ENCODE data around the gene ASGR2. TPM values are rescaled to one million over a fixed set of nuclear protein-coding genes. Genes with fewer than 3 reads are reported as not detected.

The ASGR2 gene
- polyA plus RNA-seq, 6 donors from 2014 or later, result not detected

DNA sequence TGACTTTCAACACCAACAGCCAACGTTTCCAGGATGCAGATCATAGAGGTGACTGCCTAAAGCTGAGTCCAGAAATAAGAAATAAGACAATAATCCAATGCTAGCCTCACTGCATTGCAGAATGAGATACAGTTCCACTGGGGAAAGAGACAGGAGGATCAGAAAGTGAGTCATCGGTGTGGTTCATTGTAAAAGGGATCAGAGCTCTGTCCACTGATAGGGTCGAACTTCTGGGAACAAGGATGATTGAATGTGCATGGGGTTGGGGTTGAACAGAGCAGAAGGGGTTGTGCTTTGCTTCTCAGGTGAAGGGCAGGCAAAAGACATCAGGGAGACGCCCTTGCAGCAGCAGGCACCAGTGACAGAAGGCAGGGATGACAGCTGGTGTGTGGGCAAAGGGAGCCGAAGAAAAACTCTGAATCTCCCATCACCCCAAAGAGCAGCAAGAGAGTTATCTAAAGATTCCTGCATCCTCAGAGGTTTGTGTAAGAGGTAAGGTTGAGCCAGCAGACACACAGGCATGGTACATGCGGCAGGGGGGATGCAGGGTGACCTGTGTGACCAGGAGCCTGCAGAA is 51.0 kb downstream of the ASGR2 start:
- Mint-ChIP-seq H3K4me3 (no peak overlapping the region), H3K27me3 (peaks cover 20 to 56% (median 42%) of the 10 kb centered on the region in 3 donors), H3K9me3 (peaks cover 6 to 22% (median 14%) of the 10 kb centered on the region in 7 donors), H3K36me3 (peaks cover 6 to 15% of the 10 kb centered on the region in 2 donors), H3K4me1 (peaks cover 0 to 3% (median 0%) of the 10 kb centered on the region in 3 donors), H3K27ac (peak overlapping the region in 1 of 6 donors; percentile 79)
- DNase-seq (no peak), ATAC-seq (ENCODE audit: low read depth in 2 of 2) (no peak)

DNA sequence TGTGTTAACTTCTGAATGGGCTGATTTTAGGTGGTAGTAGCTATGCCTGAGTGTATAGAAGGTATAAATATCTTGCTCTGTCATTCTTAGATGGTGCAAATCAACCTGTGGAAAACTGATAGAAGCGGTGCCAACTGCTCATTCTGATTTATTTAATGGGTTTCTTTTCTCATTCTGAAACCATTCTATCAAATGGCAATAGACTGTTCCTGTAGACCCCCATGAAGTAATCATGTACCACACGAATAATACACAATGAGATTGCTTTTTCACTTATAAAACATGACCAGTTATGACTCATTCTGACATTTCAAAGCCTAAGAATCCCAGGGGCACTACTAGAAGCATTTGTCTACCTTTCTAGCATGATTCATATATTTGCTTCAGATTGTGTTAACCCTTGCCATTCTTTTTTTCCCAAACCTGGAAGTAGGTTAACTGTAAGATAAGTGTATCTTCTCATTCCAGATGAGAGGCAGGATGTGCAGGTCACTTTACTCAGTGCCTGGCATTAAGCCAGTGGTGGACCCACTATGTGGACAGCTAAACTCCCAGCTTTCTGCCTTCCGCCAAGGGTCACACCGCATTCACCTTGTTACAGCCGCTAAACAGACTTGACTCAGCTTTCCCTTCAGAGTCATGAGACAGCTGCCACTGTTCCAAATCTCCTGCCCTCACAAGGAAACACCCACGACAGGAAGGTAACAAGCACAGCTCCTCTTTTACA is 54.3 kb downstream of the ASGR2 start:
- no peak overlapping the region for H3K4me3 Mint-ChIP-seq
- no peak for DNase-seq
- H3K36me3 Mint-ChIP-seq, result no peaks in the 10 kb centered on the region
- H3K27me3 Mint-ChIP-seq, result peaks cover 20 to 40% (median 28%) of the 10 kb centered on the region in 3 donors
- H3K4me1 Mint-ChIP-seq, result peaks cover 0 to 3% (median 0%) of the 10 kb centered on the region in 3 donors
- peak overlapping the region in 1 of 6 donors; percentile 60 for H3K27ac Mint-ChIP-seq
- H3K9me3 Mint-ChIP-seq, result no peaks in the 10 kb centered on the region
- no peak for ATAC-seq (ENCODE audit: low read depth in 2 of 2)

DNA sequence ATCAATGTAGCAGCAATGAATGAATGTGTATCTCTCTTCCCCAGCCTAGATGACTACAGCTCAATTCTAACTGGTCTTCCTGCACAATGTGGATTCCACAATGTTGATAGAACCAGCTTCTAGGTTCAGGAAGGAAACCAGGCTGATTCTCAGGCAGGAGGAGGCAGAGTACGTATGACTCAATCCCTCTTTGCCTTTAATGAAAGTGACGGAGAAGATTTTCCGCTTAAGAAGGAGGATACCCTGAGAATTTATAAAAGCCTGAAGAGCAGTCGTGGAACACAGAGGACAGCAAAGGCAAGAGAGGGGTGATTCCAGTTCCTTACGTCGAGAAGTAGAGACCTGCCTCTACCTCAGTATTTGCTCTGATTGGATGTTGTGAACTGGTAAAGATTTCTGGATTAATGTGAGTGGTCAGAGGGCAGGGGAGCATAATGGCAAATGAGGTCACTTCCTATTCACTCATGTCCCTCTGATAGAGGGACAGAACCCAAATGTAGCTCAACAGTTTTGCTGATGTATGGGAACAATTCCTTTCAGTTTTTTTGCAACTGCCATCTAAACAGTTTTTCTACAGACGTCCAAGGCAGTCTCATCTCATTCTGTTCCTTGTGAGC is 55.7 kb downstream of the ASGR2 start:
- ATAC-seq (ENCODE audit: low read depth in 2 of 2) (no peak), DNase-seq (no peak)
- Mint-ChIP-seq H3K4me1 (peaks cover 0 to 3% (median 0%) of the 10 kb centered on the region in 3 donors), H3K27ac (peak overlapping the region in 2 of 6 donors; percentile 54 to 75), H3K4me3 (no peak overlapping the region), H3K9me3 (no peaks in the 10 kb centered on the region), H3K27me3 (peaks cover 20 to 30% (median 24%) of the 10 kb centered on the region in 3 donors), H3K36me3 (no peaks in the 10 kb centered on the region)

DNA sequence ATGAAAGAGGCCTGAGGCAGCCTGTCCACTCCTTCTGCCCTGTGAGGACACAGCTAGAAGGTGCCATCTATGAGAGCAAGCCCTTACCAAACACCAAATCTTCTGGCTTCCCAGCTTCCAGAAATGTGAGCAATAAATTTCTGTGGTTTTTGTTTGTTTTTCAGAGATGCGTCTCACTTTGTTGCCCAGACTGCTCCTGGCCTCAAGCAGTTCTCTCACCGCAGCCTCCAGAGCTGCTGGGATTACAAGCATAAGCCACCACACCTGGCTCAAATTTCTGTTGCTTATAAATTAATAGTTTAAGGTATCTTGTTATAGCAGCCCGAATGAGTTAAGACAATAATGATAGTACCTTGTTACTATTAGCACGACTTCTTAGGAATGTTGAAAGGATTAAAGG is 58.2 kb downstream of the ASGR2 start:
- Mint-ChIP-seq H3K27ac (no peak overlapping the region), H3K27me3 (peaks cover 9 to 14% (median 12%) of the 10 kb centered on the region in 3 donors), H3K4me3 (no peak overlapping the region), H3K9me3 (no peaks in the 10 kb centered on the region), H3K4me1 (peaks cover 0 to 4% (median 3%) of the 10 kb centered on the region in 3 donors), H3K36me3 (no peaks in the 10 kb centered on the region)
- DNase-seq (no peak), ATAC-seq (ENCODE audit: low read depth in 2 of 2) (no peak)

Other genes with a start within 250 kb of the ASGR2 start
- 1 to 10 TPM in 3 of 6 donors, under 1 TPM in 2, not detected in 1; 0.27 to 2.5 (median 1.4) TPM for gene ALOX12, start 118.8 kb downstream of the ASGR2 start, polyA plus RNA-seq (ENCODE audit: low read depth in 6 of 6)
- 100 to 1,000 TPM; 678 to 895 (median 858) TPM for gene RNASEK, start 102.2 kb downstream of the ASGR2 start, polyA plus RNA-seq (ENCODE audit: low read depth in 6 of 6)
- gene BCL6B, start 91.8 kb downstream of the ASGR2 start, polyA plus RNA-seq (ENCODE audit: low read depth in 6 of 6), result under 1 TPM in 3 of 6 donors, not detected in 3; 0.21 to 0.36 (median 0.29) TPM
- gene SLC16A13, start 78.8 kb downstream of the ASGR2 start, polyA plus RNA-seq (ENCODE audit: low read depth in 6 of 6), result 1 to 10 TPM in 5 of 6 donors, under 1 TPM in 1; 0.66 to 3.0 (median 2.4) TPM
- gene SLC16A11, start 70.7 kb downstream of the ASGR2 start, polyA plus RNA-seq (ENCODE audit: low read depth in 6 of 6), result 1 to 10 TPM in 5 of 6 donors, not detected in 1; 1.8 to 3.6 (median 2.3) TPM
- under 1 TPM in 1 of 6 donors, not detected in 5; 0.82 TPM for gene CLEC10A, start 34.6 kb downstream of the ASGR2 start, polyA plus RNA-seq (ENCODE audit: low read depth in 6 of 6)
- under 1 TPM in 1 of 6 donors, not detected in 5; 0.19 TPM for gene ASGR1, start 64.5 kb upstream of the ASGR2 start, polyA plus RNA-seq (ENCODE audit: low read depth in 6 of 6)
- under 1 TPM in 5 of 6 donors, not detected in 1; 0.06 to 0.29 (median 0.22) TPM for gene DLG4, start 105.0 kb upstream of the ASGR2 start, polyA plus RNA-seq (ENCODE audit: low read depth in 6 of 6)
- gene ACADVL, start 105.1 kb upstream of the ASGR2 start, polyA plus RNA-seq (ENCODE audit: low read depth in 6 of 6), result 100 to 1,000 TPM in 1 of 6 donors, 10 to 100 TPM in 5; 63.9 to 102 (median 75.0) TPM
- gene DVL2, start 119.7 kb upstream of the ASGR2 start, polyA plus RNA-seq (ENCODE audit: low read depth in 6 of 6), result 10 to 100 TPM; 23.4 to 33.1 (median 25.5) TPM
- 10 to 100 TPM; 11.9 to 24.2 (median 20.5) TPM for gene PHF23, start 124.6 kb upstream of the ASGR2 start, polyA plus RNA-seq (ENCODE audit: low read depth in 6 of 6)
- gene GABARAP, start 127.6 kb upstream of the ASGR2 start, polyA plus RNA-seq (ENCODE audit: low read depth in 6 of 6), result 1,000 to 10,000 TPM in 4 of 6 donors, 100 to 1,000 TPM in 2; 833 to 1,381 (median 1,181) TPM
- gene CTDNEP1, start 136.9 kb upstream of the ASGR2 start, polyA plus RNA-seq (ENCODE audit: low read depth in 6 of 6), result 10 to 100 TPM; 44.6 to 90.2 (median 53.0) TPM
- 10 to 100 TPM; 54.2 to 94.8 (median 80.6) TPM for gene ELP5, start 137.4 kb upstream of the ASGR2 start, polyA plus RNA-seq (ENCODE audit: low read depth in 6 of 6)
- gene CLDN7, start 147.7 kb upstream of the ASGR2 start, polyA plus RNA-seq (ENCODE audit: low read depth in 6 of 6), result 1 to 10 TPM in 5 of 6 donors, not detected in 1; 2.9 to 6.9 (median 4.8) TPM
- gene SLC2A4, start 166.9 kb upstream of the ASGR2 start, polyA plus RNA-seq (ENCODE audit: low read depth in 6 of 6), result not detected
- gene YBX2, start 179.8 kb upstream of the ASGR2 start, polyA plus RNA-seq (ENCODE audit: low read depth in 6 of 6), result not detected
- gene EIF5A, start 192.8 kb upstream of the ASGR2 start, polyA plus RNA-seq (ENCODE audit: low read depth in 6 of 6), result 100 to 1,000 TPM; 195 to 802 (median 516) TPM
- gene GPS2, start 200.5 kb upstream of the ASGR2 start, polyA plus RNA-seq (ENCODE audit: low read depth in 6 of 6), result 100 to 1,000 TPM; 103 to 131 (median 107) TPM
- gene NEURL4, start 214.5 kb upstream of the ASGR2 start, polyA plus RNA-seq (ENCODE audit: low read depth in 6 of 6), result 1 to 10 TPM in 5 of 6 donors, not detected in 1; 1.2 to 2.7 (median 1.9) TPM
- 100 to 1,000 TPM; 117 to 177 (median 155) TPM for gene ACAP1, start 221.7 kb upstream of the ASGR2 start, polyA plus RNA-seq (ENCODE audit: low read depth in 6 of 6)
- 10 to 100 TPM in 2 of 6 donors, 1 to 10 TPM in 4; 3.3 to 13.2 (median 8.3) TPM for gene KCTD11, start 237.3 kb upstream of the ASGR2 start, polyA plus RNA-seq (ENCODE audit: low read depth in 6 of 6)
- not detected for gene TMEM95, start 240.3 kb upstream of the ASGR2 start, polyA plus RNA-seq (ENCODE audit: low read depth in 6 of 6)

Measured in naive B cell (primary cell).